ENCODE data around the gene SSR2. TPM values are rescaled to one million over a fixed set of nuclear protein-coding genes. Genes with fewer than 3 reads are reported as not detected.

SSR2 gene
- total RNA-seq, 2 experiments from 2014 or later, result 143 to 197 TPM

- intact Hi-C loops (cut with DNase I, micrococcal nuclease), result no loop called here
- Mint-ChIP-seq H3K27me3 (no peaks in the 10 kb centered on the region), H3K9me3 (ENCODE audit: low read depth) (no peaks in the 10 kb centered on the region), H3K4me3 (peak overlapping the region; percentile 20), H3K4me1 (peaks cover 87% of the 10 kb centered on the region), H3K36me3 (ENCODE audit: low read depth) (peaks cover 54% of the 10 kb centered on the region), H3K27ac (peak overlapping the region; percentile 82)
- ATAC-seq, result no peak
- DNase-seq, result no peak
- CTCF ChIA-PET, result no interaction called here
- POLR2A ChIA-PET, result no interaction called here
Observed at GRCh38 chr1:155971910-155972809, 48.6 kb downstream of the SSR2 start.

- ATAC-seq, result peak; percentile 82
- ChIA-PET CTCF (interaction anchor here (0.6 to 1.7 kb wide), 4 partner anchors 19 to 663 kb away, joined by 3 to 11 read pairs (median 4); no protein-coding TSS in a partner anchor), POLR2A (interaction anchor here (0.5 kb wide), 1 partner anchor 36 kb away, joined by 6 read pairs; no protein-coding TSS in a partner anchor)
- Mint-ChIP-seq H3K4me1 (peaks cover 88% of the 10 kb centered on the region), H3K27me3 (no peaks in the 10 kb centered on the region), H3K9me3 (ENCODE audit: low read depth) (no peaks in the 10 kb centered on the region), H3K4me3 (peak overlapping the region; percentile 44), H3K36me3 (ENCODE audit: low read depth) (peaks cover 50% of the 10 kb centered on the region), H3K27ac (peak overlapping the region; percentile 89)
- intact Hi-C loops (cut with DNase I, micrococcal nuclease), result loop anchor here in 1 of 2 experiments (1.0 kb wide), 1 partner anchor 8 kb away; the partner anchor contains the start of gene ARHGEF2
- peak; percentile 69 for DNase-seq
Observed at GRCh38 chr1:155970531-155971167, 50.1 kb downstream of the SSR2 start.

DNA sequence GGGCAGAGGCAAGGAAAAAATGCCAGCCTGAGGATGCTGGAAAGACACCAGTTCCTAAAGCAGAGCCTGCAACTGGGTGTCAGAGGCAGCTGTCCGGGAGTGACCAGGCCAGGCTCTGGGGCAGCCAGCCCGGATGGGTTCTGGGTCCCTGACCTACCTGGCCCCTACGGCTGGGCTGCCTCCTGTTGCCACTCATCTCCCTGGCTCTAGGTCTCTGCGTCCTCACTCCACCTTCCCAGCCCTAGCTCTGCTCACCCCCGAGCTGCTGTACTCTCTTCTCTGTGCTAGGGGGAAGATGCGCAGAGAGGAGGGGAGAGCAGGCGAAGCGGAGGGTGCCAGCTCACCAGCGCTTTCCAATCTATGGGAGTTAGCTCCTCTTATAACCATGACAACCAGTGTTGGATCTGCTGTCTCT is 51.4 kb downstream of the SSR2 start:
- H3K4me3 Mint-ChIP-seq, result no peak overlapping the region
- no peaks in the 10 kb centered on the region for H3K9me3 Mint-ChIP-seq (ENCODE audit: low read depth)
- CTCF ChIA-PET, result interaction anchor here (0.8 to 1.7 kb wide), 5 partner anchors 9 to 77 kb away, joined by 3 to 11 read pairs (median 4); partner anchors contain the start of gene ARHGEF2
- intact Hi-C loops (cut with DNase I, micrococcal nuclease), result no loop called here
- DNase-seq (no peak), ATAC-seq (no peak)
- peaks cover 57% of the 10 kb centered on the region for H3K36me3 Mint-ChIP-seq (ENCODE audit: low read depth)
- POLR2A ChIA-PET, result no interaction called here
- no peaks in the 10 kb centered on the region for H3K27me3 Mint-ChIP-seq
- H3K27ac Mint-ChIP-seq, result peak overlapping the region; percentile 82
- peaks cover 76% of the 10 kb centered on the region for H3K4me1 Mint-ChIP-seq

DNA sequence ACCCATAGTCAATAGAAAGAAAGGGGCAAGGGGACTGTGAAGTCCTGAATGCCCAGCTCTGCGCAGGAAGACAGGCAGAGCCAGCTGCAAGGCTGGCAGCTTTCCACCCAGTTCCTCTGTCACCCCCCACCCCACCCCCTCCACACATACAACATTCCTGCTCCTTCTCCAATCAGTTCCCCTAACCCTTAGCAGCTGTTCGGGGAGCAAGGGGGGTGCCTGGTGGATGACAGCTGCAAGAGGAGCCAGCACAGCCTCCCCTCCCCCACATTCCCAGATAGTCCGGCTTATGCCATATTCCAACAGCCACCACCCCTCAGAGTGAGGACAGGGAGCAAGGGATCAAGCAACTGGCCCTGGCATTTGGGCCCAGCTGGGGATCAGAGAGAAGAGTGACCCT is 52.1 kb downstream of the SSR2 start:
- CTCF ChIA-PET, result interaction anchor here (1.0 to 2.2 kb wide), 3 partner anchors 12 to 22 kb away, joined by 4 to 12 read pairs (median 4); no protein-coding TSS in a partner anchor
- no peaks in the 10 kb centered on the region for H3K9me3 Mint-ChIP-seq (ENCODE audit: low read depth)
- intact Hi-C loops (cut with DNase I, micrococcal nuclease), result no loop called here

GRCh38 chr1:155968051-155968400 is 52.7 kb downstream of the SSR2 start:
- ATAC-seq, result no peak
- Mint-ChIP-seq H3K4me1 (peaks cover 63% of the 10 kb centered on the region), H3K4me3 (no peak overlapping the region), H3K27me3 (no peaks in the 10 kb centered on the region), H3K9me3 (ENCODE audit: low read depth) (no peaks in the 10 kb centered on the region), H3K36me3 (ENCODE audit: low read depth) (peaks cover 51% of the 10 kb centered on the region), H3K27ac (peak overlapping the region; percentile 82)
- intact Hi-C loops (cut with DNase I, micrococcal nuclease), result no loop called here
- POLR2A ChIA-PET, result interaction anchor here (0.7 to 1.3 kb wide), 6 partner anchors 9 to 139 kb away, joined by 3 to 6 read pairs (median 3); no protein-coding TSS in a partner anchor
- no peak for DNase-seq
- CTCF ChIA-PET, result interaction anchor here (1.0 to 2.2 kb wide), 6 partner anchors 9 to 30 kb away, joined by 3 to 12 read pairs (median 4); no protein-coding TSS in a partner anchor

More for the DNA sequence above, 52.1 kb downstream of the SSR2 start:
- POLR2A ChIA-PET, result interaction anchor here (0.7 kb wide), 1 partner anchor 139 kb away, joined by 3 read pairs; no protein-coding TSS in a partner anchor
- Mint-ChIP-seq H3K27me3 (no peaks in the 10 kb centered on the region), H3K36me3 (ENCODE audit: low read depth) (peaks cover 56% of the 10 kb centered on the region), H3K4me1 (peaks cover 69% of the 10 kb centered on the region), H3K4me3 (no peak overlapping the region), H3K27ac (peak overlapping the region; percentile 82)
- ATAC-seq (no peak), DNase-seq (no peak)

DNA sequence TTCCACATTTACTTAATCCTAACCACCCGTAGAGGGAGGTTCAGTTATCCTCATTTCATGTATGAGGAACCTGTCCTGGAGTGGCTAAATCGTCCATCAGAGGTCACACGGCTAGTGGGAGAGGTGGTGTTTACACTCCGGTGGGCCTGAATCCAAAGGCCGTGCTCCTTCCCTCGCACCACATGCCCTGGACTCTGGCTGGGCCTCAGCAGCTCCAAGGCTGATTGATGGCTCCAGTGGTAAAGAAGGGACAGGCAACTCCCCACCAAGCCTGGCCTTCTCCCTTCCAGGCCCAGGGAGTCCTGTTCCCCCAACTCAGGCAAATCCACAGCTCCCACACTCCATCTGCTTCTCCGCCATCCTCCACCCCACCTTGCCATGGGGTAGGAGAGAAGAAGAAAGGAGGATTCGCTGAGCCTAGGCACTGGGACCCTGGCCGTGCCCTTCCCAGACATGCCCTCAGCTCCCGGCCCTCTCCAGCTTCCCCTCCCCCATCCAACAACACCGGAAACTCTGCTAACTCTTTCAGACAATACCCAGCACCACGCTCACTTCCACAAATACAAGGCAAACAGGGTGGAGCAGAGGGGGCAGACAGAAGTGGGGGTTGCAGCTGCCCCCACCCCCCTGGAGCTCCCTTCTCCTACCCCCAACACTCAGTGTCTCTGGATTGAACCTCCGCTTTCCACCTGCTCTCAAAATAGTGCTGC is 53.3 kb downstream of the SSR2 start:
- Mint-ChIP-seq H3K36me3 (ENCODE audit: low read depth) (peaks cover 51% of the 10 kb centered on the region), H3K4me1 (peaks cover 60% of the 10 kb centered on the region), H3K27me3 (no peaks in the 10 kb centered on the region), H3K27ac (peak overlapping the region; percentile 82), H3K9me3 (ENCODE audit: low read depth) (no peaks in the 10 kb centered on the region), H3K4me3 (no peak overlapping the region)
- ATAC-seq, result no peak
- peak; percentile 40 for DNase-seq
- intact Hi-C loops (cut with DNase I, micrococcal nuclease), result loop anchor here in 1 of 2 experiments (2.0 kb wide), 1 partner anchor 21 kb away; no protein-coding TSS in a partner anchor
- ChIA-PET POLR2A (interaction anchor here (0.9 to 1.5 kb wide), 6 partner anchors 9 to 35 kb away, joined by 3 to 6 read pairs (median 4); partner anchors contain the start of gene ARHGEF2), CTCF (interaction anchor here (0.7 to 2.2 kb wide), 8 partner anchors 9 to 186 kb away, joined by 3 to 12 read pairs (median 4); no protein-coding TSS in a partner anchor)

DNA sequence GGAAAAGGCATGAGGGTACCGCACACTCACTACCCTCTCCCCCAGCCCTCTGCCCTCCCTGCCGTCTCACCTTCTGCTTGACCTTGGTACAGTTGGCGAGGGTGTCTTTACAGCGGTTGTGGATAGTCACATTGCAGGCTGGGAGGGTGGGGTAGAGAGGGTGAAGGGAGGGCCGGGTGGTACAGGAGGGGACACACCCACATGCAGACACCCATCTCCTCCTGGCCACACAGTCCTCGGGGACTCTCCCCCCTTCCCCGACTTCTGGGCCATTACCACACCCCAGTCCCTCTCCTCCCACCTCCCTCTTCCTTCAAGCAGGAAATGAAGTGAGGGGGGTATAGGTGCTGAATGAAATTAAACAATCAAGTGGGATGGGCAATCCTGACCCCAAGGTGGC is 54.0 kb downstream of the SSR2 start:
- ATAC-seq (no peak), DNase-seq (no peak)
- intact Hi-C loops (cut with DNase I, micrococcal nuclease), result loop anchor here in 1 of 2 experiments (2.0 kb wide), 1 partner anchor 22 kb away; no protein-coding TSS in a partner anchor
- Mint-ChIP-seq H3K36me3 (ENCODE audit: low read depth) (peaks cover 57% of the 10 kb centered on the region), H3K27ac (peak overlapping the region; percentile 83), H3K27me3 (no peaks in the 10 kb centered on the region), H3K4me3 (no peak overlapping the region), H3K9me3 (ENCODE audit: low read depth) (no peaks in the 10 kb centered on the region), H3K4me1 (peaks cover 57% of the 10 kb centered on the region)
- POLR2A ChIA-PET, result interaction anchor here (1.1 to 1.5 kb wide), 2 partner anchors 12 to 35 kb away, joined by 3 to 4 read pairs; partner anchors contain the start of gene ARHGEF2
- CTCF ChIA-PET, result interaction anchor here (1.3 to 2.2 kb wide), 3 partner anchors 10 to 29 kb away, joined by 5 to 12 read pairs (median 6); no protein-coding TSS in a partner anchor

GRCh38 chr1:155966135-155966534 is 54.6 kb downstream of the SSR2 start:
- peak overlapping the region; percentile 83 for H3K27ac Mint-ChIP-seq
- H3K36me3 Mint-ChIP-seq (ENCODE audit: low read depth), result peaks cover 60% of the 10 kb centered on the region
- POLR2A ChIA-PET, result interaction anchor here (1.5 kb wide), 1 partner anchor 13 kb away, joined by 4 read pairs; the partner anchor contains the start of gene ARHGEF2
- peaks cover 53% of the 10 kb centered on the region for H3K4me1 Mint-ChIP-seq
- ATAC-seq, result no peak
- intact Hi-C loops (cut with DNase I, micrococcal nuclease), result loop anchor here in 1 of 2 experiments (2.0 kb wide), 1 partner anchor 23 kb away; no protein-coding TSS in a partner anchor
- H3K27me3 Mint-ChIP-seq, result no peaks in the 10 kb centered on the region
- no peaks in the 10 kb centered on the region for H3K9me3 Mint-ChIP-seq (ENCODE audit: low read depth)
- no peak for DNase-seq
- CTCF ChIA-PET, result no interaction called here
- H3K4me3 Mint-ChIP-seq, result no peak overlapping the region

GRCh38 chr1:155964193-155964592 is 56.6 kb downstream of the SSR2 start:
- intact Hi-C loops (cut with DNase I, micrococcal nuclease), result no loop called here
- DNase-seq (no peak), ATAC-seq (no peak)
- H3K27me3 Mint-ChIP-seq, result no peaks in the 10 kb centered on the region
- ChIA-PET CTCF (interaction anchor here (0.6 to 1.9 kb wide), 4 partner anchors 9 to 738 kb away, joined by 3 to 6 read pairs (median 3); no protein-coding TSS in a partner anchor), POLR2A (interaction anchor here (0.6 kb wide), 1 partner anchor 40 kb away, joined by 3 read pairs; no protein-coding TSS in a partner anchor)
- H3K36me3 Mint-ChIP-seq (ENCODE audit: low read depth), result peaks cover 63% of the 10 kb centered on the region
- H3K4me3 Mint-ChIP-seq, result no peak overlapping the region
- H3K4me1 Mint-ChIP-seq, result peaks cover 33% of the 10 kb centered on the region
- H3K9me3 Mint-ChIP-seq (ENCODE audit: low read depth), result no peaks in the 10 kb centered on the region
- H3K27ac Mint-ChIP-seq, result peak overlapping the region; percentile 60

GRCh38 chr1:155962599-155963211 is 58.0 kb downstream of the SSR2 start:
- POLR2A ChIA-PET, result interaction anchor here (0.6 kb wide), 1 partner anchor 13 kb away, joined by 3 read pairs; no protein-coding TSS in a partner anchor
- H3K27ac Mint-ChIP-seq, result no peak overlapping the region
- H3K9me3 Mint-ChIP-seq (ENCODE audit: low read depth), result no peaks in the 10 kb centered on the region
- no peak overlapping the region for H3K4me3 Mint-ChIP-seq
- H3K4me1 Mint-ChIP-seq, result peaks cover 18% of the 10 kb centered on the region
- ATAC-seq (no peak), DNase-seq (no peak)
- intact Hi-C loops (cut with DNase I, micrococcal nuclease), result no loop called here
- CTCF ChIA-PET, result interaction anchor here (0.6 to 1.9 kb wide), 5 partner anchors 14 to 639 kb away, joined by 3 to 6 read pairs (median 3); partner anchors contain the start of gene KHDC4
- no peaks in the 10 kb centered on the region for H3K27me3 Mint-ChIP-seq
- H3K36me3 Mint-ChIP-seq (ENCODE audit: low read depth), result peaks cover 63% of the 10 kb centered on the region
